Mammary epithelial cell (primary cell): Measurements from ENCODE around the gene PARD3B.

Experiments
- EZH2 ChIP-seq: IDR thresholded peaks from 2 replicates; pipeline ENCODE4 v1.6.1; 2012; ENCODE audit warnings: low read length, inconsistent platforms, borderline replicate concordance
- TF ChIP-seq, protein P1 (sequence below), 2 donors: IDR thresholded peaks in 1 of 2; conservative IDR thresholded peaks in 1 of 2; 2 replicates each; pipeline ENCODE4 v1.5.1; 2011 to 2012; ENCODE audit warnings: inconsistent platforms in 2 of 2, low read length in 2 of 2, mild to moderate bottlenecking in 2 of 2, control low read depth in 1 of 2, low read depth in 1 of 2; ENCODE audit not compliant: insufficient read depth in 1 of 2; ENCODE audit errors: extremely low read depth in 1 of 2

DNA sequence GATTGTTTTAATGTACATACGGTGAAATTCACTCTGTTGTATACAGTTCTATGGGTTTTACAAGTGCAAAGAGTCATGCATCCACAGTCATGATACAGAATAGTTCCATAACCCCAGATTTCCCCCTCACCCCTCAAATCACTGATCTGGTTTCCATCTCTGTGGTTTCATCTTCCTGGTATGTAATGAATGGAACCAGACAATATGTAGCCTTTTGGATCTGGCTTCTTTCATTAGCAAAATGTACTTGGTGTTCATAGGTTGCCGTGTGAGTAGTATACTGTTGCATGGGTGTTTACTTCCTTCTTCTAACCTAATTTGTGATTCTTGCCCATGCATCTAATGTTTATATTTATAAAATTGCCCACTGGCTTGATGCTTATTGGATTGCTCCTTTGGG lies 838.3 kb downstream of the PARD3B start:
- TF ChIP-seq, protein P1, sequence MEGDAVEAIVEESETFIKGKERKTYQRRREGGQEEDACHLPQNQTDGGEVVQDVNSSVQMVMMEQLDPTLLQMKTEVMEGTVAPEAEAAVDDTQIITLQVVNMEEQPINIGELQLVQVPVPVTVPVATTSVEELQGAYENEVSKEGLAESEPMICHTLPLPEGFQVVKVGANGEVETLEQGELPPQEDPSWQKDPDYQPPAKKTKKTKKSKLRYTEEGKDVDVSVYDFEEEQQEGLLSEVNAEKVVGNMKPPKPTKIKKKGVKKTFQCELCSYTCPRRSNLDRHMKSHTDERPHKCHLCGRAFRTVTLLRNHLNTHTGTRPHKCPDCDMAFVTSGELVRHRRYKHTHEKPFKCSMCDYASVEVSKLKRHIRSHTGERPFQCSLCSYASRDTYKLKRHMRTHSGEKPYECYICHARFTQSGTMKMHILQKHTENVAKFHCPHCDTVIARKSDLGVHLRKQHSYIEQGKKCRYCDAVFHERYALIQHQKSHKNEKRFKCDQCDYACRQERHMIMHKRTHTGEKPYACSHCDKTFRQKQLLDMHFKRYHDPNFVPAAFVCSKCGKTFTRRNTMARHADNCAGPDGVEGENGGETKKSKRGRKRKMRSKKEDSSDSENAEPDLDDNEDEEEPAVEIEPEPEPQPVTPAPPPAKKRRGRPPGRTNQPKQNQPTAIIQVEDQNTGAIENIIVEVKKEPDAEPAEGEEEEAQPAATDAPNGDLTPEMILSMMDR (conservative IDR thresholded peaks at IDR 0.05 in 1 of 2, IDR thresholded peaks at IDR 0.05 in 1 of 2; ENCODE audit: extremely low read depth in 1 of 2, insufficient read depth in 1 of 2, low read depth in 1 of 2, low read length in 2 of 2), result no peak
- no peak for TF ChIP-seq EZH2
